HG03175 (cell line): ENCODE measurements around the gene SUSD1.

Experiments used
- ATAC-seq: cut with Tn5 transposase; IDR thresholded peaks from one replicate; pipeline ENCODE4 v1.9.1; 2021; ENCODE audit warnings: mild to moderate bottlenecking, moderate library complexity; ENCODE audit not compliant: unreplicated experiment

The SUSD1 gene

DNA sequence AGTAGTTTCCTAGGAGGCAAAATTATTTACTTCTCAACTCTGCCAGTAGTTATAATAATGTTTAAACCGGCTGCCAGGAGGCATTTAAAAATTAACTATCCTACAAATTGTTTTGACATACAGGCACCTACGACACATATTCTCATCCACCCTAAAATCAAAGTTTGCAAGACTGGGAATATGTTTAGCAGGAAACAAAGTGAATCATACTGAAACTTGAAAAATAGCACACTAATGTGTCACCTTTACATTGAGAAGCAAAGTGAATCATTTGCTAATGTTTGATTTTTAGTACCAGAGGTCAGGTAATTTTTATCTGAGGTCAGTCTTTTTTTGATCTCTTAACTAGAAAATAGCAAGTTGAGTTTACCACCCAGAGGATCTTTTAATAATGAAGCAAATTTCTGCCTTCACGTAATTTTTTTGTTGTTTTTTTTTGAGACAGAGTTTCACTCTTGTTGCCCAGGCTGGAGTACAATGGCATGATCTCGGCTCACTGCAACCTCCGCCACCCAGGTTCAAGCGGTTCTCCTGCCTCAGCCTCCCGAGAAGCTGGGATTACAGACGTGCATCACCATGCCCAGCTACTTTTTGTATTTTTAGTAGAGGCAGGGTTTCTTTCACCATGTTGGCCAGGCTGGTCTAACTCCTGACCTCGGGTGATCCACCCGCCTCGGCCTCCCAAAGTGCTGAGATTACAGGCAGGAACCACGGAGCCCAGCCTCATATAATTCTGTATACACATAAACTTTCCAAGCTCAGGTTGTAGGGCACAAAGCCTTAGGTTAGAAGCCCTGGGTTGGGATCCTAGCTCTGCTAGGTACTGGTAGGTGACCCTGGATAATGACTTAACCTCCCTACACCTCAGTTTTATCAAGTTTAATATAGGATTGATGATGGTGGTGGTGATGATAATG lies 154.2 kb downstream of the SUSD1 start:
- peak; percentile 79 for ATAC-seq

DNA sequence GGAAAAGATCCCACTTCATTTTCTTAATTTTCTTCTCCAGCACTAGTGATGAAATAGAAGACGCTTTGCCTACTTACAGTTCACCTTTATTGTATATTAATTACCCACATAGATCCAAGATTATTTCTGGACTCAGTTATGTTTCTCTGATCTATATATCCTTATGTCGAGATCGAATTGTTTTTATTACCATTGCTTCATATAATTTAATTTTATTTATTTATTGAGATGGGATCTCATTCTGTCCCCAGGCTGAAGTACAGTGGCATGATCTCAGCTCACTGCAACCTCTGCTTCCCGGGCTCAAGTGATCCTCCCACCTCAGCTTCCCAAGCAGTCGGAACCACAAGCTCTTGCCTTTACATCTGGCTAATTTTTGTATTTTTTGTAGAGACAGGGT lies 157.2 kb downstream of the SUSD1 start:
- ATAC-seq = no peak

DNA sequence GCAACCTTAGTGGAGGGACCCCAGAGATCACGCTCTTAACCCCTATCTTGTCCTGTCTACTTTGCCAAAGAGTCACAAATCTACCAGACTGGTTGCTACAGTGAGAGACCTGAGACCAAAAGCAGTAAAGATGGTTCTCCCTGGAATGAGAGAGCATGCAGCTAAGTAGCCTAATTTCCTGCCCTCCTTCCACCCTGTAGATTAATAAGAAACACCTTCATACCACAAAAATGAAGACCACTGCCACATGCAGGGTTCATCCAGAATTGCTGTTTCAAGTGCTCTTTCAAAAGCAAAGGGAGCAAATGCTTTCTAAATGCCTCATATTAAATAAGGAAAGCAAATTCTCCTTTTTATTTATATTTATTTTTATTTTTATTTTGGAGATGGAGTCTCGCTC lies 159.4 kb downstream of the SUSD1 start:
- no peak for ATAC-seq

- no peak for ATAC-seq
Measured at GRCh38 chr9:112015149-112015548, 159.9 kb downstream of the SUSD1 start.

DNA sequence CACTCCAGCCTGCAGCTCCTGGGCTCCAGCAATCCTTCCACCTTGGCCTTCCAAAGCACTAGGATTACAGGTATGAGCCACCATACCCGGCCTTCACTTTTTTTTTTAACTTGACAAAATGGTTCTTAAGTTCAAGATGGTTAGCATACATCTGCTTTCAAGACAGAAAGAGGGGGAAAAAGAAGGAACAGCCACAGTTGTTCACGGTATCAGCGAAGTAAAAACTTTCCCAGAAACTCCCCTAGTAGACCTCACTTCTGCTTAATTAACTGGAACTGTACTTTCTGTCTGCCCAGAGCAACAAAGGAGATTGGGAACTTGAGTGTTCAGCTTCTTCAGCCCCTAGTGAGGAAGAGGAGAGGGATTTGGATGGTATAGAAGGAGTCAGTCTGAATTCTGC lies 161.8 kb downstream of the SUSD1 start:
- no peak for ATAC-seq

GRCh38 chr9:112012026-112012902 lies 162.8 kb downstream of the SUSD1 start:
- ATAC-seq = peak; percentile 76

- ATAC-seq = no peak
Measured at GRCh38 chr9:112011051-112011620, 164.0 kb downstream of the SUSD1 start.

DNA sequence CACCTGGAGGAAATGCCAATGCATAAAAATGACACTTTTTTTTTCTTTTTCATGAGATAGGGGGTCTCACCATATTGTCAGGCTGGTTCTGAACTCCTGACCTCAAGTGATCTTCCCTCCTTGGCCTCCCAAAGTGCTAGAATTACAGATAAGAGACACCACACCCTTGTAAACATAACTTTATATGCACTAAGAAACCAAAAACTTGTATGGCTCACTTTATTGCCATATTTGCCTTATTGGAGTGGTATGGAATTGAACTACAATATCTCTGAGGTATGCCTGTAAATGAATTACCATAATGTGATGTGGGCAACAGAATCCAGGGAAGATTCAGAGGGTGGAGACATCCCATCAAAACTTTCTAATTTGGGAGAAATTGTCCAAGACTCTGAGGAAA lies 164.6 kb downstream of the SUSD1 start:
- ATAC-seq = no peak

- ATAC-seq = no peak
Measured at GRCh38 chr9:112009656-112010055, 165.4 kb downstream of the SUSD1 start.

- peak; percentile 44 for ATAC-seq
Measured at GRCh38 chr9:112007575-112008240, 167.4 kb downstream of the SUSD1 start.

DNA sequence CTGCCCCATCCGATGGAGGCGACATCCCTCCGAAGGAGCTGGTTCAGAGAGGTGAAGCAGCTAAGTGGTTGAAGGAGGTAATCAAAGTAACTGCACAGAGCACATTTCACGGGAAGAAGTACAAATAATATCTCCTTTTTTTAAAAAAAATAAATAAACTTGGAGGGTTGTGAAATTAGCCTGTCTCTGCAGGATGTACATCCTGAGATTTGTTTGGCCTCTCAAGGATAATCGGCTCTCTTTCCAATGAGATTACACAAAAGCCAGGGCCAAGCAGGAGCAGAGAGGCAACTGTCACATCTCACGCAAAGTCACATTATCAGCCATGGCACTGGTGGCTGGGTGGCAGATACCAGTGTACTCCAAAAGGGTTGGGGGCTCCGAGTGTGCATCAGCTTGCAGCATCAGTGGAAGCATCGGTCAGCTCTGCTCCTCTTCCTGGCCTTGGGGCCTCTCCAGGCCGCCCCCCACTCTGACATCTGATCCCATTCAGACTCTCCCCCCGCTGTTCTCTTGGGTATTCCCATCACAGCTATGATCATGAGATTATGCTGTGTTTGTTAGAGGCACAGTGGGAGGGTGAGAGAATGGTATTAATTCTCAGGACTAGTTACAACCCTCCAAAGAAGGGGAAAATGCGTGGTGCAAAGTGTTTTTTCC lies 168.6 kb downstream of the SUSD1 start:
- ATAC-seq = no peak

DNA sequence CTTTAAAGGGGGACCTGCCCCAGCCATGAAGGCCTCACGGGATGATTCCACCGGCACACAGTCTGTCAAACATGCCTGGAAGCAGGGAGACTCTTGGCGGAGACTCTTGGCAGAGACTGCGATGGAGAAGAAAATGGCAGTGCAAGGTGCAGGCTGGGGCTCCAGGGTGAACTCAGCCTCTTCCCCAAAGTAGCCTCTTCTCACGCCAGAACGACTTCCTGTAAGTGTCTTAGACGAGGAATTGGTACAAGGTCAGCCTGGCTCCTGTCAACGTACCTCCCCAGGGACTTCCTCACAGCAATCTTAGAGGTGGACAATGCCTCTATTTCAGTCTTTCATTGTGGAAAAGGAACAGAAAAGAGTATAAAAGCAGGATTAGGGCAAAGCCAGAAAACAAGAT lies 169.2 kb downstream of the SUSD1 start:
- no peak for ATAC-seq

DNA sequence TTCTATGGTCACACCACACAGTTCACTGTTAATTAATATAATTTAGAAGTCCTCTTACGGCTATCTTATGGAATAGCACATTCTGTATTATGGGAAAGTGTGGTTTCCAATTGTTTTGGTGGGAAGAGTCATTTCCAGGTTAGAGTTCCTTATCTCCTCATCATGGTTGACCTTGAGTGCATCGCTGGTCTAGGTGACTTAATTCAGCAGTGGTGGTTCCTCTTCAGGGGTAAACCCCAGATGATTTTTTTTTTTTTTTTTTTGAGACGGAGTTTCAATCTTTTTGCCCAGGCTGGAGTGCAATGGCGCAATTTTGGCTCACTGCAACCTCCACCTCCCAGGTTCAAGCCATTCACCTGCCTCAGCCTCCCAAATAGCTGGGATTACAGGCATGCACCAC lies 171.6 kb downstream of the SUSD1 start:
- ATAC-seq = no peak

GRCh38 chr9:112002847-112003457 lies 172.1 kb downstream of the SUSD1 start:
- ATAC-seq = no peak

- no peak for ATAC-seq
Measured at GRCh38 chr9:112002131-112002846, 172.8 kb downstream of the SUSD1 start.

DNA sequence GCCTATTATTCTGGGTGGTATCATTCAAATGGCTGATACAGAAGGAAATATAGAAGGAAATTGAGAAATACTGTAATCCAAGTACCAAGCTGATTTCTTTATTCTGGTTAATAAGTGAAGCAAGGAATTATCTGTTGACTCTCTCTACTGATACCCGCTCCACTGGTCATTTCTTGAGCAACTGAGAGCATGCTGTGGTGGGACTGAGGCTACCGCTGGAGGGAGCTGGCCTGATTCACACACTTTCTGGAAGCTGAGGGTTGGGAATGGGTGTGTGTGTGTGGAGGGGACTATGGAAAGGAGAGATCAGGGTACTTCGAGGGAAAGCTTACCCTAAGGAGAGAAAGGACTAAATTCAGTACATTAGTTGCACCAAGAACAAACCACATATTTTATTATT lies 174.4 kb downstream of the SUSD1 start:
- ATAC-seq = no peak

GRCh38 chr9:111999319-111999718 lies 175.8 kb downstream of the SUSD1 start:
- ATAC-seq = no peak

GRCh38 chr9:111997831-111998230 lies 177.3 kb downstream of the SUSD1 start:
- ATAC-seq = no peak

DNA sequence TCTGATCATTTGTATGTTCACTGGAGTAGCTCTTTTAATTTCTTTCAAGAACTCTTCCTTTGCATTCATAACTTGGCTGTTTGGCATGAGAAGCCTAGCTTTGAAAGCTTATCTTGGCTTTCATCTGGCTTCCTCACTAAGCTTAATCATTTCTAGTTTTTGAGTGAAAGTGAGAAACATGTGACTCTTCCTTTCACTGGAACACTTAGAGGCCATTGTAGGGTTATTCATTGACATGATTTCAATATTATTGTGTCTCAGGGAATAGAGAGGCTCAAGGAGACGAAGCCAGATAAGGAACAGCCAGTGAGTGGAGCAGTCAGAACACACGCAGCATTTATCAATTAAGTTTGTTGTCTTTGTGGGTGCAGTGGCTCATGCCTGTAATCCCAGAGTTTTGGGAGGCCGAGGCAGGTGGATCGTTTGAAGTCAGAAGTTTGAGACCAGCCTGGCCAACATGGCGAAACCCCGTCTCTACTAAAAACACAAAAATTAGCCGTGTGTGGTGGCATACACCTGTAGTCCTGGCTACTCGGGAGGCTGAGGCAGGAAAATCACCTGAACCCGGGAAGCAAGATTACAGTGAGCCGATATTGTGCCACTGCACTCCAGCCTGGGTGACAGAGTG lies 180.2 kb downstream of the SUSD1 start:
- peak; percentile 68 for ATAC-seq
